CD4-positive, alpha-beta T cell treated with Interferon alpha-2 for 1 hour (primary cell): ENCODE measurements around the gene PATJ.

Source experiments
- DNase-seq, 2 donors: peaks; one replicate each; pipeline ENCODE4 v3.0.0-alpha.2; 2020 to 2022

PATJ gene

DNA sequence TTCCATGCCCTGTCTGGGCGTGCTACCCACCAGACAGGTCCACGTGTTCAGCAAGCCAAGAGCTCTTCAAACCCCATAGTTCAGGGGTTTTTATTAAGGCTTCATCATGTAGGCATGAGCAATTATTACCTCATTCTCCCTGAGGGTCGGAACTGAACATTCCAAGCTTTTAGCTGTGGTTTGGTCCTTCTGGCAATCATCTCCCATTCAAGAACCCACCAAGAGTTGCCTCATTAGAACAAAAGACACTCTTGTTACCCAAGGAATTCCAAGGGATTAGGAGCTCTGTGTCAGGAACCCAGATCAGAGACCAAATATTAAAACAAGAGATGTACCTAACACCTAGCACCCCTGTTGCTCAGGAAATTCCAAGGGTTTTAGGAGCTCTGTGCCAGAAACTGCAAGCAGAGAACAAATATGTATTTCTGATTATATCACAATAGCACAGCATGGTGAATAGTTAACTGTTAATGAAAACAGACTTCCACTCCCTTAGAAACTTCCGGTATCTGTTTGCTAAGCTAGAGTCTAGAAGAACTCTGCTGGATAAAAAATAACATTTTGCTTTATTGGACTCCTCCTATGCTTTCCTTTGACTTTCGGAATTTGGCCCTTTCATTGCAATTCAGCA, 251.2 kb downstream of the PATJ start:
- DNase-seq = no peak

GRCh38 chr1:61995641-61996040, 253.4 kb downstream of the PATJ start:
- no peak for DNase-seq

- no peak for DNase-seq
Observed at GRCh38 chr1:61997123-61997522, 254.8 kb downstream of the PATJ start.

DNA sequence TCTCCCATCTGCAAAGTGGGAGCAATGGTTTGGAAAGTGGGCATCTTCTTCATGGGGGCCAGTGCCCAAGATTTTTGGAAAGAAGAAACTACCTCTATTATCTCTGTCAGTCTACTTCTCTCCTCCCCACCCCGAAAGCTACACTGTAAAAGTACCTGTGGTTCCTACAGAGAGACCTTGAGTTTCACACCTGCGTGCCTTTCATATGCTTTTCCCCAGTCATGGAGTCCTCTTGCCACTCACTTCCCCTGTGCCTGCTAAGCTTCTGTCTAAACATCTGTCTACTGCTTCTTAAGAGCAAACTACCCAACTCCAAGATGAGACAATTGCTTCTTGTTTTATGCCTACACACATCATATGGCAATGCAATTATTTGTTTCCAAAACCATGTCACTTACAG, 261.5 kb downstream of the PATJ start:
- DNase-seq = no peak

GRCh38 chr1:62006690-62007089, 264.4 kb downstream of the PATJ start:
- no peak for DNase-seq

- DNase-seq = no peak
Observed at GRCh38 chr1:62011006-62011405, 268.7 kb downstream of the PATJ start.

DNA sequence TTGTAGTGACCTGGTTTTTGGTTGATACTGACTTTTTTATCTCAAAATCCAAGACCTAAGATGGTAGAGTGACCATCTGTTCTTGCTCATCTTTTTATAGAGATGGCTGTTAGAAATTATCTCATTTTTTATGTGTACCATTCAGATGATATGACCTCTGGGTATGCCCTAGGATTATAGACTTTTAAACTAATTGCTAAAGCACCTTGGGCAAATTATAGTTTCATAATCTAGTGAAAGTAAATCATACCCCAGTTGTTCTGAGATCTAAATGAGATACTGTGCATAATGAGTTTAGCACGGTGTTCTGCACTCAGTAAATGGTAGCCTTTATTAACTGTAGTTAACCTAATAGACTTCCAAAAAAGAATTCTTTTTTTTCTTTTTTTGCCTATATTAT, 269.8 kb downstream of the PATJ start:
- no peak for DNase-seq

GRCh38 chr1:62012836-62013235, 270.6 kb downstream of the PATJ start:
- DNase-seq = no peak

GRCh38 chr1:62013264-62013663, 271.0 kb downstream of the PATJ start:
- no peak for DNase-seq

GRCh38 chr1:62022382-62022983, 280.2 kb downstream of the PATJ start:
- DNase-seq = no peak

- DNase-seq = no peak
Observed at GRCh38 chr1:62024690-62025089, 282.4 kb downstream of the PATJ start.

GRCh38 chr1:62025154-62025553, 282.9 kb downstream of the PATJ start:
- no peak for DNase-seq

DNA sequence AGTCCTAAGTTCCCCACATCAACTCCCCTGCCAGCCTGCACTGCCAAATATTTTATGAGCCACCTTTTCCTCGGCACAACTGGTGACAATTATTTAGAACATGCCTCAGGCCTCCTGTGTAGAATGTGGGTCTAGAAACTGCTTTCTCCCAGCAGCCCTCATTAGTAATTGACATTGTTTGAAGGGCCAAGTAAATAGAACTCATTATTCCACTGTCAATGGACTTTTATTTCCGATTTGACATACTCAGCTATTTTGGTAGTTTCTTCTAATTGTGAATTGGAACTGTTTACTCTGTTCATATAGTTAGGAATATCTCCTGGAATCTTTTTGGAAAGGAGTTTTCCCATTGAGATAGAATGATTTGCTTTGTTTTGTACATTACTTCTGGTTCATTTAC, 283.6 kb downstream of the PATJ start:
- DNase-seq = no peak

DNA sequence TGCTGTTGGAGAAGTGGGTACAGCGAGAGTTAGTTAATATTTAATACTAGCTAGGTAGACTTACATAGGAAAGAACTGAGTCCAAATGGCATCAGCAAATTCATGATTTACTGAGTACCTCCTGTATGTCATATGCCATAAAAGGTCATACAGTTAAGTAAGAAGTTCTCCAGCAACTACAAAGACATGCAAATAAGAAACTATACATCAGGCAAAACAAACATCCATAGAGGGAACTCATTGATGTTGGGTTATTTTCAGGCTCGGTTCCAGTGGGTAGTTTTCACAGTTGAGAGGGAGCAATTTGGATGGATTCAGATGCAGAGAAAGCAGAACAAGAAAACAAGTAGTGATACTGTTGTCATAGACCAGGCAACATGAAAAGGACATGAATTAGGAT, 287.4 kb downstream of the PATJ start:
- no peak for DNase-seq

DNA sequence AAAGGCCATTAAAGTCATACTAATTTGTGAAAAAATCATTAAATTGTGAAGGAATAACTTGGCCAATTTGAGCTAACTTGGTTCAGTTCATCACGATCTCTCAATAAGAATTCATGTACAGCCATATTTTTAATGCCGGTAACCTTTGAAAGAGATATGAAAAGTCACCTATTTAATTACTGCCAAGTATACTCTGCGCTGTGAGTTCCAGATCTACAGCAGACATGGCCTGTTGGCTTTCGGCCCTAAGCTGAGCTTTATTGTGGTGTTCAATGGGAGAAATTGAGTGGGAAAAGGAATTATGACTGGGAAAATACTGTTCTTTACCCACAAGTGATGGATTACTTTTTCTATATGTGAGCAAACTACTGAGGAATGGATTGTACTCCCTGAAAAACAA, 292.5 kb downstream of the PATJ start:
- no peak for DNase-seq

- DNase-seq = no peak
Observed at GRCh38 chr1:62037274-62037673, 295.0 kb downstream of the PATJ start.

DNA sequence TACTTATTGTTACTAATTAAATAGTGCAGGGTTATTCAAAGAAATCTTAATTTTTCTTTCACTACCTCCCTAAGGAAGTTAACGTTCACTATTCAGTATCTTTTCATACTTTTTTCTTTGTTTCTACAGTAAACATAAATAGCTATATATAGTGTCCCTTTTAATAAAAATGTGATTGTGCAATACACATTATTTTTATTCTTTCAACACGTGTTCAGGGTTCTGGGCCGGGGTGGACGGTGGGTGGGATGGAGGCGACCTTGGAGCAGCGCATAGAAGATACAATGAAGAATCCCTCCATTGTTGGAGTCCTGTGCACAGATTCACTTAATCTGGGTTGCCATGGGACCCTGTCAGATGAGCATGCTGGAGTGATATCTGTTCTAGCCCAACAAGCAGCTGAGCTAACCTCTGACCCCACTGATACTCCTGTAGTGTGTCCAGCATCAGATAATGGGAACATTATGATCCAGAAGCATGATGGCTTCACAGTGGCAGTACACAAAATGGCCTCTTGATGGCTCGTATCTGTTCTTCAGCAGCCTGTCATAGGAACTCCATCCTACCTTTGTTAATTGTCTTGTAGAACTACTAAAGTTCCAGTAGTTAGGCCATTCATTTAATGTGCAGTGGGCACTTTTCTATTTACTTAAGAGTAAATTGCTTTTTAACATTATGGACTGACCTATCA, 296.5 kb downstream of the PATJ start:
- DNase-seq = no peak

DNA sequence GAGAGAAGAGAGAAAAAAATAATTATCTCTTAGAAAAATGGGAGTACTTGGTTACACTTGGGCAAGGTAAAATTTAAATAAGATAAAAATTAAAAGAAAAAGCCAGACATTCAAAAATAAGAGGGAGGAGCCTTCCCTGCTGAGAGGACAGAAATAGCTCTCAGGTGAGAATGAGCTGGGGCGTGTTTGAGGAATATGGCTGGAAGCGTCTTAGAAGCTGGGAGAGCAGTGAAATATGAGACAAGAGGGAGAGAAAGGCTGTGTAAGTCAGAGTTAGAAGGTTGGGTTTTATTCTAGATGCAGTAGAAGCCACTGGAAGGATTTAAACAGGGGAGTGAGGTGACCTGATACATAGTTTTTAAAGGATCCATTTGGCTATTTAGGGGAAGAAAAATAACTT, 298.2 kb downstream of the PATJ start:
- no peak for DNase-seq

GRCh38 chr1:62040973-62041372, 298.7 kb downstream of the PATJ start:
- no peak for DNase-seq

DNA sequence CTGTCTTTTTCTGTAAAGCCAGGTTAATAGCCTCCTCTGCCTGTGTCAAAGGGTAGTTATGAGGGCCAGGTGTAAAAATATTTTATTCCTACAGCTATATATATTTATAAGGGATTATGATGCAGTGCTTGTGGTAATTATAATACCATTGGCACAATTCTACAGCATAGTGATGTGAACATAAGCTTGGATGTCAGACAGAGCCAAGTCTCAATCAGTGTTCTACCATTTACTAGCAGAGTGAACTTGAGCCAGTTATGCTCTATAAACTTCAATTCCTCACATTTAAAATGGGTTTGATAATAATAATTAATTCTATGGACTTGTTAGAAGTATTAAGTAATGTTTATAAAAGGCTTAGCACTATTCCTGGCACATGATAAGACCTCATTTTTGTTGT, 300.9 kb downstream of the PATJ start:
- no peak for DNase-seq

DNA sequence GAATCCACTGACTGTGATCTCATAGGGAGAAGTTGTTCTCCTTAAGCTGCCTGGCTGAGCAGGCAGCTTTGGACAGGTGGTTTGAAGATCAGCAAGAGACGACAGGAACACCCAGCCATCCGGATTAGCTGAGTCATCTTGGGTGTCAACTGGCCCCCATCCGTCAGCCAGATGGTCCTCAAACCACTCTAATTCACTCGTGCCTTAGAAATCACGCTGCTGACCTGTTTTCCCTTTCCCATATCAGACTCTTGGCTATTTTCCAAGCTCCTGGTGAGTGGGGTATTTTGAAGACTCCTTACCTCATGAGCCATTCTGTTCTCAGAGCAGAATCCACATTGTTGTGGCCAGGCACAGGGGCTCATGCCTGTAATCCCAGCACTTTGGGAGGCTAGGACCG, 303.3 kb downstream of the PATJ start:
- DNase-seq = no peak

GRCh38 chr1:62046927-62047326, 304.6 kb downstream of the PATJ start:
- no peak for DNase-seq

DNA sequence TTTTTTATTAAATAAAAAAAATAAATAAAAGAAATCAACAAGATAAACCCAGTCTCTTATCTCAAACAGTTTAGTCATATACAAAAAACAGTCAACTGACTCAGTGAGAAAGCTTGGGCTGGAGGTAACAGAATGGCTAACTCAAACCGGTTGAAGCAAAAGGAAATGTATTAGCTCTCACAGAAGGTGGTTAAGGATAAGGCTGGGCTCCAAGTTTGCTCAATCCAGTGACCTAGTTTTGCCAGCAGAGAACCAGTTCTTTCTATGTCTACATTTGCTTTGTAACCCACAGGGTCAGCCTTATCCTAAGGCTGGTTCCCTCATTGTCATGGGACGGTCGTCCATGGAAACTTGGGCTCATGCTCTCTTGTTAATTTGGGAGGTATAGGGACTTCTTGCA, 307.9 kb downstream of the PATJ start:
- no peak for DNase-seq

DNA sequence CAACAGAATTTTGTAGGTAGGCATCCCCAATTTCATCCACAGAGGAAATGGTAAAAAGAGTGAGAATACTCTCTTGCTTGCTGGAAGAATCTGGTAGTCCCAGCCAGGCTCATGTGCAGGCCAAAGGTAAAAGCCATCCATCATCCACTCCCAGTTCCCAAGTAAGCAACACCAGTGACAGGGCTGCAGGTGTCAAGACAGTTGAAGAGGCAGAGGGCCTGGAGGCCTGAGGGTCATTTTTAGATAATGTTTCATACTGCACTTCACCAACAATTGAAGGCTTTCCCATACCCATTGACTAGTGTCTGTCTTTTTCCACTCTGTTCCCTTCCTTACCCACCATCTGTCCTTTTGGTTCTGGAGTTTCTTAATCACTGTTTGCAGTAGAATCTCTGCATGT, 310.7 kb downstream of the PATJ start:
- no peak for DNase-seq

GRCh38 chr1:62054188-62054587, 311.9 kb downstream of the PATJ start:
- DNase-seq = no peak
